LNCaP clone FGC (cell line): ENCODE results near the gene MAN1A1.

Source experiments
- DNase-seq: peaks from one replicate; pipeline ENCODE4 v3.0.0-alpha.2; 2011; ENCODE audit warnings: low read depth
- H3K4me3 ChIP-seq: 2 replicates; pipeline ENCODE4 v1.5.1; 2011; ENCODE audit warnings: mild to moderate bottlenecking, low read depth, low read length, control low read depth
- CTCF ChIP-seq: IDR thresholded peaks from 2 replicates; pipeline ENCODE4 v1.5.1; 2012; ENCODE audit warnings: mild to moderate bottlenecking; ENCODE audit not compliant: control insufficient read depth, insufficient read depth; ENCODE audit errors: extremely low read depth

Gene MAN1A1

GRCh38 chr6:119195204-119195603, 154.4 kb downstream of the MAN1A1 start:
- H3K4me3 ChIP-seq: no peak overlapping the region
- TF ChIP-seq CTCF: no peak
- DNase-seq: no peak

DNA sequence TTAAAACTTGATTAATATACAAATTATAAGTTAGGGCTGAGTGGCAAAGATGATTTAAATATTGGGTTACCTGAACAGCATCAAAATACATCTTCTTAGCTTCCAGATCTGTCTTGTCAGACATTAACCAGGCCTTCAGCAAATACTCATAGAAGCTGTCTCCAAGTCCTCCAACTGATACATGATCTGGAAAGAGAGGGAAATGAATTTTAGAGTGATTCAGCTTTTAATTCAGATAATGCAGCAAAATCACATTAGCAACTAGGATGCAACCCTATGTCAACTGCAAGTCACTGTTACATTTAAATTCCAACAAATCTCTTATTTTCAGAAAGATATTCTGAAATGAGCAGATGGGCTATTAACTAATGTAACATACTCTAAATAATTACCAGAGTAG, 155.9 kb downstream of the MAN1A1 start:
- no peak for TF ChIP-seq CTCF
- no peak for DNase-seq
- no peak overlapping the region for H3K4me3 ChIP-seq

DNA sequence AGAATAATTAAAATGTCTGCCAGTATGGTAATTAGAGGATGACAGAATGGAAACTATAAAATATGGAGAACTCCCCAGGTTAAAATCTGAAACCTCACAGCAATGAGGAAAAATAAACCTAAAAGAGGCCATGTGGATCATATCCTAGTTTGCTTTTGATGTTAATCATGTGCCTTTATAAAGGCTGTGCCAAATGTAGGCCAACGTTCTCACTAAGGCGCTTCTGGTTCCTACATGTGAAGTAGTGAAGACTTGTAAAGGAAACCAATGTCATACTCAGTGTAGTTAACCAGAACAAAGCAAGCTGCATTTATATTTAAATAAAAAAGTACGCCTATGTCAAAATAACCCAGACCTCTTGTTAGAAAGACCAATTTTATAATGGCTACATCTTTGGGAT, 157.4 kb downstream of the MAN1A1 start:
- no peak overlapping the region for H3K4me3 ChIP-seq
- TF ChIP-seq CTCF: no peak
- no peak for DNase-seq

DNA sequence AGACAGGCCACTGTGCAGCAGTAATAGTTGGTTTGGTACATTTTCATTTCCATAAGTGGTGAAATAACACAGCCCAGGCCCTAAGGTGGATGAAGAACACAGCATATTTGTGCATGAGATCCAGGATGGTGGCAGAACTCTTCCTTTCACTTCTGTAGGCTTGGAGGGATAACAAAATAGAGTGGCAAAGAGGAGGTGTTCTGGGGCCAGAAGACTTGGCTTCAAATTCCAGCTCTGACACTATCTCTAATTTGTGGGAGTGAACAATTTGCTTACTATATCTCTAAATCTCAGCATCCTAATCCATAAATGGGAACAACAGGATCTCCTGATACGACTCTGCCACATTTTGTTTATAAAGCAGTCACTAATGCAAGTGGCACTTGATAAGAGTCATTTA, 159.4 kb downstream of the MAN1A1 start:
- H3K4me3 ChIP-seq: no peak overlapping the region
- TF ChIP-seq CTCF: no peak
- no peak for DNase-seq

DNA sequence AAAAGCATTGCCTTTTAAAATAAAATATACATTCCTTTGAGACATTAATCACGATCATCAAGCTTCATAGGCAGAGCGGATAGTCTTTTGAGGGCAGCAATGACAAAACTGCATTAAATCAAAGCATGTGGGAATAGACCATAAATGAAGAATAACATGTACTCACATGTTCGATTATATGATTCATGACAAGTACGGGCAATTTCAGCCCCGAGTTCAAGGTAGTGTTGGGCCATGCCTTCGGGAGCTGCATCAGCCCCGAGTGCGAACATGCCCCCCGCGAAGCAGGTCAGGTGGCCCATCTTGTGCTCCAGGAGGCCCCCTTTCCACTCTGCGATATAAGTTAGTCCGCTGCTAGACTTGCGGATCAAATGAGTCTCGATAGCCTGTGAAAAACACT, 160.1 kb downstream of the MAN1A1 start:
- TF ChIP-seq CTCF: no peak
- DNase-seq: no peak
- no peak overlapping the region for H3K4me3 ChIP-seq

DNA sequence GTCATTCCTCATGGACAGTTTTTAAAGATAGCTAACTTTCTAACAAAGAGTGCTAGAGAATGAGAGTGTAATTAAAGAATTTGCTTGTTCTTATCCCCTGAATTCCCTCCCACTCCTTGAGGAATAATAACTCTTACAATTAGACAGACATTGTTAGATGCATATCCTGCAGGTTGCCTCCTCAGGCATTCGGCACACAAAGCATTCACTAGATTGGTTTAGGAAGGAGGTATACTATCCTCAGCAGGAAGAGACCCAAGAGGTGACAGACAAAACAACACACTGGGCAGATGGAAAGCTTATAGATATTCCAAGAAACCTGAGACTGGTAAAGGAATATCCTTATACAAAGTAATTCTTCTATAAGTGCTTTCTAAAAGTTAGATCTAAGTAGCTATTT, 162.0 kb downstream of the MAN1A1 start:
- no peak for DNase-seq
- H3K4me3 ChIP-seq: no peak overlapping the region
- TF ChIP-seq CTCF: no peak

DNA sequence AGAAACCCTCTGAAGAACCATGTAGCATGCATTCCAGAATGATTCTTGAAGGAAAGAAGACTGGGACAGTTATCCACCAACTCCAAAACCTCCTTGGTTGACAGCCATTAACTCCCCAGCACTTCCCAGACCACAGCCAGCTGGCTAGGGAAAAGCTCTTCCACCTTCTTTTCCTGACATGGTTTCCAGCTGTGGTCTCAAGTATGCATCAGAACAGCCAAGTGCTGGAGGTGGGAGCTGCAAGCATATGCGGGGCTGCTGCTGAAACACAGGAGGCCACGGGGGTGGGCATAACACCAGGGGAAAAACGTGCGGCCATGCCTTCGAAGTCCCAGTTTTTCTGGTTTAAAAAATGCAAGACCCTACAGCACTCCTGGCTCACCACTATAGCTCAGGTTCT, 163.1 kb downstream of the MAN1A1 start:
- H3K4me3 ChIP-seq: no peak overlapping the region
- TF ChIP-seq CTCF: no peak
- DNase-seq: no peak
